Ishikawa (cell line): Measurements from ENCODE around the gene FGD2.

Experiments
- CREB1 ChIP-seq: IDR thresholded peaks from 2 replicates; pipeline ENCODE4 v1.6.1; 2012; ENCODE audit warnings: low read depth
- EGR1 ChIP-seq: IDR thresholded peaks from 2 replicates; pipeline ENCODE4 v1.6.1; 2012
- NFIC ChIP-seq: IDR thresholded peaks from 2 replicates; pipeline ENCODE4 v1.6.1; 2012
- RAD21 ChIP-seq: IDR thresholded peaks from 2 replicates; pipeline ENCODE4 v1.6.1; 2012; ENCODE audit warnings: low read depth
- TCF12 ChIP-seq: IDR thresholded peaks from 2 replicates; pipeline ENCODE4 v1.6.1; 2012; ENCODE audit warnings: low read depth
- TEAD4 ChIP-seq: IDR thresholded peaks from 2 replicates; pipeline ENCODE4 v1.6.1; 2012
- YY1 ChIP-seq: IDR thresholded peaks from 2 replicates; pipeline ENCODE4 v1.6.1; 2012; ENCODE audit warnings: low read depth
- TF ChIP-seq, protein P1 (sequence below): IDR thresholded peaks from 2 replicates; pipeline ENCODE4 v1.6.1; 2012
- TF ChIP-seq, protein P2 (sequence below): IDR thresholded peaks from 2 replicates; pipeline ENCODE4 v1.6.1; 2012; ENCODE audit warnings: low read depth, mild to moderate bottlenecking

DNA sequence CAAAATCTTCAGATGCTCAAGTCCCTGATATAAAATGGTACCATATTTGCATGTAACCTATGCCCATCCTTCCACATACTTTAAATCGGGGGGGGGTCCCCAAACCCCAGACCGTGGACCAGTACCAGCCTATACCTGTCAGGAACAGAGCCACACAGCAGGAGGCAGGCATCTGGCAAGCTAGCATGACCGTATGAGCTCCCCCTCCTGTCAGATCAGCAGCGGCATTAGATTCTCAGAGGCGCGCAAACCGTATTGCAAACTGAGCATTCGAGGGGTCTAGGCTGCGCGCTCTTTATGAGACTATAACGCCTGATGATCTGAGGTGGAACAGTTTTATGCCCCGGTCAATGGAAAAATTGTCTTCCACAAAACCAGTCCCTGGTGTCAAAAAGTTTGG, 30.7 kb downstream of the FGD2 start:
- no peak for TF ChIP-seq CREB1
- TF ChIP-seq EGR1: no peak
- no peak for TF ChIP-seq NFIC
- TF ChIP-seq, protein P1, sequence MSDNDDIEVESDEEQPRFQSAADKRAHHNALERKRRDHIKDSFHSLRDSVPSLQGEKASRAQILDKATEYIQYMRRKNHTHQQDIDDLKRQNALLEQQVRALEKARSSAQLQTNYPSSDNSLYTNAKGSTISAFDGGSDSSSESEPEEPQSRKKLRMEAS: no peak
- no peak for TF ChIP-seq RAD21
- no peak for TF ChIP-seq TEAD4
- TF ChIP-seq, protein P2, sequence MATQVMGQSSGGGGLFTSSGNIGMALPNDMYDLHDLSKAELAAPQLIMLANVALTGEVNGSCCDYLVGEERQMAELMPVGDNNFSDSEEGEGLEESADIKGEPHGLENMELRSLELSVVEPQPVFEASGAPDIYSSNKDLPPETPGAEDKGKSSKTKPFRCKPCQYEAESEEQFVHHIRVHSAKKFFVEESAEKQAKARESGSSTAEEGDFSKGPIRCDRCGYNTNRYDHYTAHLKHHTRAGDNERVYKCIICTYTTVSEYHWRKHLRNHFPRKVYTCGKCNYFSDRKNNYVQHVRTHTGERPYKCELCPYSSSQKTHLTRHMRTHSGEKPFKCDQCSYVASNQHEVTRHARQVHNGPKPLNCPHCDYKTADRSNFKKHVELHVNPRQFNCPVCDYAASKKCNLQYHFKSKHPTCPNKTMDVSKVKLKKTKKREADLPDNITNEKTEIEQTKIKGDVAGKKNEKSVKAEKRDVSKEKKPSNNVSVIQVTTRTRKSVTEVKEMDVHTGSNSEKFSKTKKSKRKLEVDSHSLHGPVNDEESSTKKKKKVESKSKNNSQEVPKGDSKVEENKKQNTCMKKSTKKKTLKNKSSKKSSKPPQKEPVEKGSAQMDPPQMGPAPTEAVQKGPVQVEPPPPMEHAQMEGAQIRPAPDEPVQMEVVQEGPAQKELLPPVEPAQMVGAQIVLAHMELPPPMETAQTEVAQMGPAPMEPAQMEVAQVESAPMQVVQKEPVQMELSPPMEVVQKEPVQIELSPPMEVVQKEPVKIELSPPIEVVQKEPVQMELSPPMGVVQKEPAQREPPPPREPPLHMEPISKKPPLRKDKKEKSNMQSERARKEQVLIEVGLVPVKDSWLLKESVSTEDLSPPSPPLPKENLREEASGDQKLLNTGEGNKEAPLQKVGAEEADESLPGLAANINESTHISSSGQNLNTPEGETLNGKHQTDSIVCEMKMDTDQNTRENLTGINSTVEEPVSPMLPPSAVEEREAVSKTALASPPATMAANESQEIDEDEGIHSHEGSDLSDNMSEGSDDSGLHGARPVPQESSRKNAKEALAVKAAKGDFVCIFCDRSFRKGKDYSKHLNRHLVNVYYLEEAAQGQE: no peak
- TF ChIP-seq YY1: no peak
- TF ChIP-seq TCF12: no peak
